HG03175 (cell line): ENCODE measurements around the gene TGIF1.

Source experiments
- ATAC-seq: cut with Tn5 transposase; IDR thresholded peaks from one replicate; pipeline ENCODE4 v1.9.1; 2021; ENCODE audit warnings: mild to moderate bottlenecking, moderate library complexity; ENCODE audit not compliant: unreplicated experiment

Gene TGIF1

GRCh38 chr18:3429121-3429520, 20.9 kb upstream of the TGIF1 start:
- no peak for ATAC-seq

GRCh38 chr18:3434685-3435084, 15.3 kb upstream of the TGIF1 start:
- ATAC-seq, result no peak

- no peak for ATAC-seq
These were observed 9.6 kb upstream of the TGIF1 start for GRCh38 chr18:3440341-3440740.

DNA sequence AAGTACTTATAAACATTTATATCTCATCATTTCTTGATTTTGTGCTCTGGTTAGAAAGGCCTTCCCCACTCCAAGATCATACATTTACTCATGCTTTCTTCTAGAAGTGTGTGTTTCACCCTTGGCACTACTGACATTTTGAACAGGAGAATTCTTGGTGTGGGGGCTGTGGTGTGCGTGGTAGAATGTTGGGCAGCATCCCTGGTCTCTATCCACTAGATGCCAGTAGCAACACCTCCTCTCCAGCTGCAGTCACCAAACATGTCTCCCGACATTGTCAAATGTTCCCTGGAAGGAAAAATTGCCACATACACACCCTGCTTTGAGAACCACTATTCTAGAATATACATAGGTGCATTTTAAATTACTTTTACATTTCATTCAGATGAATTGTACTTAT, 8.7 kb upstream of the TGIF1 start:
- ATAC-seq, result no peak

- no peak for ATAC-seq
These were observed 7.1 kb upstream of the TGIF1 start for GRCh38 chr18:3442919-3443318.

- ATAC-seq, result no peak
These were observed 5.7 kb upstream of the TGIF1 start for GRCh38 chr18:3444296-3444695.

DNA sequence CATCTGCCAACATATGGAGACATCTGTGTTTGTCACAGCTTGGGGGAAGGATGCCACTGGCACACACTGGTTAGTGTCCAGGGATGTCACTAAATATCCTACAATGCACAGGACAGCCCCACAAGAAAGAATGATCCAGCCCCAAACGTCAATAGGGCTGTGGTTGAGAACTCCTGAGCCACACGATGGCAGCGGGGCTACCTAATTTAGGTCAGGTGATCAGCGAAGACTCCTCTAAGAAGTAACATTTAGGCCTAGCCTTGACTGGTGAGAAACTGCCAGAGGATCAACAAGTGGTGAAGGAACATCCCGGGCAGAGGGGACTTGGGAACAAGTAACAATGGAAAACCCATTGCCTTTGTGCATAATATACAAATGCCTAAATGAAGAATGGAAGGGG, 5.0 kb upstream of the TGIF1 start:
- no peak for ATAC-seq

DNA sequence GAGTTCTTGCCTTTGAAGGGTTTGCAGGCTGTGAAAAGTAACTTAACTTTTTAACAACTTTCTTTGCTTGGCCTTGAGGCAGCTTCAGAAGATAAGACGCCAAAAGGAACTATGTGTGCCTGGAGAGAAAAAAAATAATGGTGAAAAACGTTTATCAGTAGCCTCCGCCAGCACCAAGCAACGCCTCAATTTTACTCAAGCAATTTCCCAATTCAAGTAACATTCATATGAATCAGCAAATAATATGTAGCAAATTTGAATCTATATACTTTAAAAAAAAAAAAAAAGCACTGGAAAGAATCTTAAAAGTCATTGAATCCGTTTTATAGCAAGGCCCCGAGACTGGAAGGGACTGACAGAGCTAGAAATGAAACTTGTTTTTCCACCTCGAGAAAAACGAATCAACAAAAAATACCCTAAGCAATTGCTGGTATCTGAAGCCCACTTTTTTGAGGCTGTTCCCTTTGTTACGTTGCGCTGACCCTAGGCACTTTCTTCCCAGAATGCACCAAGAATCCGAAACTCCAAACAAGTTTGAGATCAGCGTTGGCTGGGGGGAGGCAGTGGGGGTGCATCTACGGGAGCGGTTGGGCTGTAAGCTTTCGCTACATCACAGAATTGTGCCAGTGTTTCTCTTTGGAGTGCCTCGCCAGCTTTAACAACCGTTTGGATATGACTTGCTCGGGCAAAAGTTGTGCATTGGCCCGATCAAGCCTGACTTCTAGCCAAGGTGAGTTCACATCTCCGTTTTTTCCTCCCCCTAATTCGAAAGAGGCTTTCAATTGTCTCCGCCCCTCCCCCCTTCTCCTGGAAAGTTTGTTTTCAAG, 2.7 kb upstream of the TGIF1 start:
- ATAC-seq, result no peak

DNA sequence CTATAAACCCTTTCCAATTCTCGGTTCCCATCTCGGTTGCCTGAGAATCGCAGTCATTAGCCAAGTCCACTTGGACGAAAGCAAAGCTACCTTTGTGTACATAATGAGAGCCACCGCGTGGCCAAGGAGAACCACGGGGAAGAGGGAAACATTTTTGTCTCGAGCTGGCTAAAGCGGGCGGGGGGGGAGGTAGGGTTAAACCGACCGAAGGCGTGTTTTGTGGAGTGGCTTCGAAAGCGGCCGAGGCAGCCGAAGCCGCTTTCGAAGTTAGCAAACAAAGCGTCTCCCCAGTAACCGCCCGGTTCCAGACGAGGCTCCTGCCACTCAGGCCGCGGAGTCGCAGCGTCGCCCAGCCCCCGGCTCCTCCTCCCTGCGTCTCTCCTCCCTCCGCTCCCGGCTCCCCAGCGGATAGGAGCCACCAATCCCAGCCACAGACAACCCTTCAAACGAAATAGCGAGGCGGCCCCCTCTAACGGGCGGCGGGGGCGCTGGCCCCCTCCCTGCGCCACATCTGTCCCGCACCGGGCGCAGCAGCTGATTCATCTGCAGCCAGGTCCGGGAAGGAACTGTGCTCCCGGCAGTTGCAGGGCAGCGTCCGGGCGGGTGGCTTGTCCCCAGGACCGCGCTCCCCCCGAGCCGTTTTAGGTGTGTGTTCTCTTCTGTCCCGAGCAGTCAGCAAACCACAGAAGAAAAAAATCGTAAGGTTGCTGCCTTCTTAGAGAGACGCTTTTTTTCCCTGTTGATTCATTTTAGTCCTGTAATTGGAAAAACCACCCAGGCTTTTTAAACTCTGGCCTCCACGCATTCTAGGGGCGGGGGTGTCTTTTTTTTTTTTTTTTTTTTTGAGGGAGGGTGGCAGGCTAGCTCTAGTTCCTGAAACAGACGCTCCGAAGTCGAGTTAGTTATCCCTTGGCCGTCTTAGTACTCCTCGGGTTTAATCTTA, 1.8 kb upstream of the TGIF1 start:
- peak; percentile 72 for ATAC-seq

DNA sequence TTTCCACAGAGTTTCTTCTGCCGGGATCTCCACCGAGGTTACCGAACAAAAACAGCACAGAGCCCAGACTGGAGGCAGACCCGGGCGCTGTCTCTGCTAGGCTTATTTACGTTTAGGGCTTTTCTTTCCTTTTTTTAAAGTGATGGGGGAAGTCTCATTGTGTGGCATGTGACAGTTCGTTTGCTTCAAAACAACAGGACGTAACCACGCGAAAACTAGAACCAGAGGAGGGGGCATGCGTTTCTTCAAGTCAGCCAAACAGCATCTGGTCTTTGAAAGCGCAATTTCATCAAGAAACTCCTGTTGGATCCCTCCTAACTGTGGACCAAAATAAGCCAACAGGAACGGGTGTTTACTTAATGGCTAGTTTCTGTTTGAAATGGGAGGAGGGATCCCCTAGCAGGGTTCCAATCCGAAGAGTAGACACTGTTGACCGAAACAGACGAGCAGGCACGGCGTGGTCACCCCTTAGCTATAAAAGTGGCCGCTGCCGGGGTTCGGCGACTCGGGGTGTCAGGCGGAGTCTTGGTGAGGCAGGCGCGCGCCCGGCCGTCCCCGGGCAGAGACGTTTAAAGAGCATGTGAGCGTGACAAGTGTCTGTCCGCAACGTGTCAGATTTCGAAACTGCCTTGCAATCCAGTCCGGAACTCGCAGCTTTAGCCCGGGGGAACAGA, 997 bp upstream of the TGIF1 start:
- peak; percentile 53 for ATAC-seq

DNA sequence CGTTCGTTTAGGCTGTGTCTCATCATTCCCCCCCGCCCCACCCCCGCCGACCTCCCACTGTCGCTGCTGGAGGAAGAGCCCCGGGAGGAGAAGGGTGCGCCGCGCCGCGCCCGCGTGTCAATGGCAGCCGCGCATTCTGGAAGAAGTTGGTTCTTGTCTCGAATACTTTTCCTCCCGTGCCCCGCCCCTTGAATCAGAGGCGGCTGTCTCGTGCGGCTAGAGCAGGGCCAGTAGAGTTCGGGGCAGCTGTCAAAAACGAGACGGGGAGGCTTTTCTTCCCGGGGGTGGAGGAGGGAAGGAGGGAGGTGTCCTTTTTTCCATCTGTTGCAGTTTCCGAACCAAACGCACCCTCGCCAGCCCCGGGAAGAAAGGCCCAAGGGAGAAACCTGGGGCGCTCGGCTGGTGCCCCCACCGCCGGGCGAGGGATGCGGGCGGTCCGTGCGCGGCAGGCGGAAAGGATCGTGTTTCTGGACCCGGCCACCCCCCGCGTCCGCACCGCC, 410 bp upstream of the TGIF1 start:
- peak; percentile 10 for ATAC-seq

DNA sequence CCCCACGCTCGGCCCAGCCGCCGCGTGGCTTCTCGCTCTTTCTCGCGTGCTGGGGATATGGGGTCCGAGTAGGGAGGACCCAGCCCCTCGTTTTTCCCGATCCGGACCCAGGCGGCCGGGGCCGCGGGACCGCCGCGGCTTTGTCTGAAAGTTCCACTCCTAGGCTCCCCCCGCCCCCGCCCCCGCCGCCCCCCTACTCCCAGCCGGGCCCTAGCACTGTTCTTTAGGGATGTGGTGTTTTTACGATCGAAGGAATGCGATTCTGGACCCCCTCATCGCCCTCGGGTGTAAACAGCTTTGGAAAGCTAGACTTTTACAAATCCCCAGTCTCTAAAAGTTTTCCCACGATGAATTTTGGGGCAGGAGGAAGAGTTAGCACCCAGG, 819 bp downstream of the TGIF1 start:
- no peak for ATAC-seq

- ATAC-seq, result no peak
These were observed 1.4 kb downstream of the TGIF1 start for GRCh38 chr18:3451183-3451988.

GRCh38 chr18:3451989-3452749, 2.2 kb downstream of the TGIF1 start:
- ATAC-seq, result no peak

- no peak for ATAC-seq
These were observed 3.0 kb downstream of the TGIF1 start for GRCh38 chr18:3452750-3453539.

- no peak for ATAC-seq
These were observed 3.8 kb downstream of the TGIF1 start for GRCh38 chr18:3453540-3454364.

DNA sequence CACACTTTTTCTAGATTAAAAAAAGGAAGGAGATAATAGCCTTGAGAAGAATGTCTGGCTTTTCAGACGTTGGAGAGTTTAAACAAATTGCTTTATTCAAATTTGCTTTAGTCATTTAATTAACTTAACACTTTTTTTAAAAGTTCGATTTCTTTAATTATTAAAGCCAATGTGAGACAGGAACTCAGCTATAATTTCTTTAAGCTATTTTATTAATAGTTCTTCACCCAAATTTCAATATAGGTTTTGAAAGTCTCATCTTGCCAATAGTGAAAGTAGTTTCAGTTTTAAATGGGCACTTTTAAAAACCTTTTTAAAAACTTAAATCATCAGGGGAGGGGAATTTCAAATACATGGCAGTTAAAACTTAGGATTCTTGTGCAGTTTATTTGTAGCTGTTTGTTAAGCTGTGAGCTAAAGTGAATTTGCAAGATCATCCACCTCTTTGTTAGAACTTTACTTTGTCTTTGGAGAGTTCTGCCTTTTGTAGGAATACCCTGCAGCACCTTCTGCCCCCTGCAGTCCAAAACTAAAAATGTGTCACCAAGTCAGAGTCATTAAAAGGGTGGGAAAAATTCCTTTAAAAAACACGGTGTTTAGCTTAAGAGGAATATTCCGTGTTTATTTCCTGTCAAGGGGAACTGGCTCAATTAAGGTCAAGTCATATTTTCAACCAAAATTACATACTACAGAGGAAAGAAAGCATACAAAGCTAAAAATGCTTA, 4.6 kb downstream of the TGIF1 start:
- no peak for ATAC-seq
